NOMO-1 (cell line): ENCODE results near the gene SLC39A1.
"Not testable (repeated sequence)": the region's sequence is repeated elsewhere in the genome, so short reads cannot be mapped to it uniquely, and the experiment has no call there.

Source experiments
- DNase-seq, 2 experiments: peaks; one replicate each; lab custom pipeline; 2025; ENCODE audit not compliant: unreplicated experiment in 2 of 2; lab: John Stamatoyannopoulos, UW

Gene SLC39A1

DNA sequence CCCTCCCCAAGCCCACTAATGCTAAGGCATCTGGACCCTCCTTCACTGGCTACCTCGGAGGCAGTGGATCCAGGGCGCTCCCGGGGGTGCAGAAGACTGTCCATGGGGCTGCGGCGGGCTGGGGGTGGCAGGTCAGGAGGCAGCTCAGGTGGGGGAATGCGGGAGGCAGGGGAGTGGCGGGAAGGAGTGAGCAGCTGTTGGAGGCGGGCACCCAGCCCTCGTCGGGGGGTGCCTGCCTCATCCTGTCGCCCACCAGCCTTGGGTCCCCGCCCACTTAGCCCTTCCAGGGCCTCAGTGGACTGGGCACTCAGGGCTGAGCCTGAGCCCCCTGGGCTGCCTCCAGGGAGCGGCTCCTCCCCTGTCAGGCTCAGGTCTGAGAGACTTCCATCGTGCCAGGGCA, 29.9 kb downstream of the SLC39A1 start:
- DNase-seq: no peak

DNA sequence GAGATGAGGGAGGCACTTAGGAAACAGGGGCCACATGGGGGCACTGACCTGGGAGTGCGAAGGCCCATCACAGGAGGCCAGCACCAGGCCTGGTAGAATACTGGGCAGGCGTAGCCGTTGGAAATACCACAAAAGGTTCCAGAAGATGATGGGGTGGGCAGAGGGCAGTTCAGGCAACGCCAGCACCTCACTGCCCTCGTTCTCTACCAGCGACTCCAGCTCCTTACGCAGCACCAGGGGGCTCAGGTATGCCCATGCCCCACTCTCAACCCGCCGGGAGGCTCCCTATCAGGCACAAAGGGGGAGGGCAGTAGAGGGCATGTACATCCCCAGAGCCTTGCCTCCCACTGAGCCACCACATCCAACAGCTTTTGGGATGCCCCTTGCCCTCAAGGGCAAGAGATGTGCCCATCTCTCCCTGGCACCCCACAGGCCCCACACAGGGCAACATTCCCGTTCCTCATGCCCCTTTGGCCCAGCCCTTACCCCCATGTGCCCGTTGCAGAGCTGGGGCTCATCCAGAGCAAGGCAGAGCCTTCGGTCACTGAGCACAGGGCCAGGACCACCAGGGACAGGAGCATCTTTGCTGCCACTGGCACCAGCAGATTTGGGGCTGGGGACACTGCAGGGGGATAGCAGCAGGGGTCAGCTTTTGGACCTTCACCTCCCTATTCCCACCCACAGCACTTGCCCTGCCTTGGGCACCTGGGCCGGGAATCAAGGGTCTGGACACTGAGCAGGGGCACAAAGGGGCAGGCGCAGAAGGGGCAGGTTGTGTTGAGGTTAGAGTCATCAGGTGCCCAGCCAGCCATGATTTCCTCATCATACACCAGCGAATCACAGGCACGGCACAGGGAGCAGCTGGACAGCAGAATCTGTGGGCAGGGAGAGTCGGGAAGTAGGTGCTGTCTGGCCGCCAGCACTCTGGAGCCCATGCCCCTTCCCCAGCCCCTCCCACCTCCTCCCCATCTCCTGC, 30.9 kb downstream of the SLC39A1 start:
- no peak for DNase-seq

DNA sequence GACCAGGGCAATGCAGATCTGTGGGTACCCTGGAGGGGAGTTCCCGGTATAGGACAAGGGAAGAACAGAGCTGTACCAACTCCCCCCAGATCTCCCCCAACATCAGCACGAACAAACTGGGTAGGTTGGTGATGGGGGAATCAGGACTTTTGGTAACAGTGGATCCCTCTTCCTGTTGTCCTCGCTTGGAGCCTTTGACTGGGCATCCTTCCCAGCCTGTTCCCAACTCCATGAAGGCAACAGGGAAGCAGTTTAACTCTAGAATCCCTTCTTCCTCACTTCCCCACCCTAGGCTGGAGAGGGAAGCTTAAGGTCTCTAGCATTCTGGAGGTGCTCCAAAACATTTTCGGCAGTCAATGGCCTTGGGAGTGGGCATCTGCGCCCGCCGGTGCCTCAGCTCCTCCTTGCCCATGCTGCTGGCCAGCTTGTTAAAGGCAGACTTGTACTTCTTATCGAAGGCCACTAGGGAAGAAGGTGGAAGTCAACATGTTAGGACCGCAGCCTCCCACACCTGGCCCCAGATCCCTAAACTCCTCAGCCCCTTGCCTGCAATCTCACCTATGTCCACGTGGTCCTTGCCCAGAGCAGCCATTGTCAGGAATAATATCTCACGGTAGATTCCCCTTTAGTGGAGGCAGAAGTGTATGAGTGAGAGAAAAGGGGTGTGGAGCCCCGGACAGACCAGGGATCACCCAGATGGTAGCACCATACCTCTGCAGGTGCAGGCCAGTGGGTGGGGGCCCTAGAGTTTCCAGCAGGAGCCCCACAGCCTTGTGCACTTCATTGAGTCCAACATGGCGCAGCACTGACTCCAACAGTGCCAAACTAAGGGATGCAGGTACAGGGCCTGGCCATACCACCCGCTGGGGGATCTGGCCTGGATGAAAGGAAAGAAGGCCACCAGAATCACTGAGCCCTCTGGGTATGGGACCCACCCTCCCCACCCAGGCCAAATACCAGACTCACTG, 33.1 kb downstream of the SLC39A1 start:
- no peak for DNase-seq

DNA sequence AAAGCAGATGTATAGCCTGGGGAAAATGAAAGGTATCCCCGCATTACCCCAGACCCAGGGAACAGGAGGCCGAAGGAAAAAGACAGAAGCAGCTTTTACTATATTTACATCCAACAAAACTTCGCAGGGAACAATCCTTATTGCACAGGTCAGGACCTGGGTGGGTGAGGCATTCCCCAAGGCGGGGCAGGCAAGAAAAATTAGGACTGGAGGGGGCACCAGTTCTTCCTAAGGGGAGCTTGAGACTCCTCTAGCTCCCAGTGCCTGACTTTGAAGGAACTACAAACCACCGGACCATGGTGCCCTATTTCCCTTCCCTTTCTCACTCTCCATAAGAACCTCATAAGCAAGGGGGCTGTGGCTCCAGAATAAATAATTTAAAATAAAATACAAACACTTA, 33.9 kb downstream of the SLC39A1 start:
- no peak for DNase-seq

DNA sequence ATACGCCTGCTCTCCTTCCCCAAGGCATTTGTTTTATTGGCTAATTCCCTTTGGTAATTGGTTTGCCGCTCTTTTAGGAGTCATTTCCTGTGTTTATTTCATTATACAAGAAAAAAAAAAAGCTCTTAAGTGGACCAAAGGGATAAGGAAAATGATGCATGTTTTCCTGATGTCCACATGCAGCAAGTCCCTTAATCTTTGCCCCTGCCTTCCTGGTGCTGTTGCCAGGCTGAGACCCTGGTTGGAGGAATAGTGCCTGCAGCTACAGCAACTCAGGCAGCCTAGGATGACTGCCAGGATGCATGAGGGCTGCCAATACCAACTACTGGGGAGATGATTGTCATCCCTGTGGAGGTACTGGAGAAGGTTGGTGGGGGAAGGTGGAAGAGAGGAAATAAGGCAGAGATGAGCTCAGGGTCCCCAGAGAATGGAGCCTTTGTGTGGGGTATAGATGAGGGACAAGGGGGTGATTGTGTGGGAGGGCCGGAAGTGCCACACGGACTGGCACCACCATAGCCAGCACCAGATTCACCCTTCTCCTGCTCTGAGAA, 34.5 kb downstream of the SLC39A1 start:
- DNase-seq: no peak

DNA sequence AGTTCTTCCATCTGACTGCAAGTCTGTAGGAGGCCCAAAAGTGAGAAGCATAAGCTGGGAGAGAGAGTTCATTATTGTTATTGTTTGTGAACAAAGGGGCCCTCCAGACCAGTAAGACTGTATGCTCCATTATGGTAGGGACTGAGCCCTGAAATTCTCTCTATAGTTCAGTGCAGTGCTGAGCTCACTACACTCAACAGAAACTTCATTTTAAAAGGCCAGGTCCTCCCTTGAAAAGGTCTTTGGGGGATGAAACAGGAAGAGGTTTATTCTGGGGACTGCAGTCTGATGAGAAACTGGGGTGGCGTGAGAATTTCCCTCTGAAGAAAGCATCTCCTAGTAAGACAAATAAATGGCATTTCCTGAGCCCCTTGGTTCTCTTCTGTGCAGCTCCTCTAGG, 35.1 kb downstream of the SLC39A1 start:
- no peak for DNase-seq

DNA sequence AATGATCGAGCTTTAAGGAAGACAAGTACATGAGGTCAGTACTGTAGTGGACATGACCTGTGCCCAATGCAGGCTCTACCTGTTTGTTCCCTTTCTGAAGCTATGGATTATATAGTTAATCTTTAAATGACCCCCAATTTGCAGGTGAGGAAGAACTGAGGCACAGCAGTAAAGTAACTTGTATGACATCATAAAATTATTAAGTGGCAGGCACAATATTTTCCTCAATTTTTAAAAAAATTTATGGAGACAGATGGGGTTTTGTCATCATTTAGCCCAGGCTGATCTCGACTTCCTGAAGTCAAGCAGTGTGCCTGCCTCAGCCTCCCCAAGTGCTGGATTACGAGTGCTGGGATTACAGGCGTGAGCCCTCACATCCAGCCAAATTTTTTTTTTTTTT, 36.9 kb downstream of the SLC39A1 start:
- no peak for DNase-seq

DNA sequence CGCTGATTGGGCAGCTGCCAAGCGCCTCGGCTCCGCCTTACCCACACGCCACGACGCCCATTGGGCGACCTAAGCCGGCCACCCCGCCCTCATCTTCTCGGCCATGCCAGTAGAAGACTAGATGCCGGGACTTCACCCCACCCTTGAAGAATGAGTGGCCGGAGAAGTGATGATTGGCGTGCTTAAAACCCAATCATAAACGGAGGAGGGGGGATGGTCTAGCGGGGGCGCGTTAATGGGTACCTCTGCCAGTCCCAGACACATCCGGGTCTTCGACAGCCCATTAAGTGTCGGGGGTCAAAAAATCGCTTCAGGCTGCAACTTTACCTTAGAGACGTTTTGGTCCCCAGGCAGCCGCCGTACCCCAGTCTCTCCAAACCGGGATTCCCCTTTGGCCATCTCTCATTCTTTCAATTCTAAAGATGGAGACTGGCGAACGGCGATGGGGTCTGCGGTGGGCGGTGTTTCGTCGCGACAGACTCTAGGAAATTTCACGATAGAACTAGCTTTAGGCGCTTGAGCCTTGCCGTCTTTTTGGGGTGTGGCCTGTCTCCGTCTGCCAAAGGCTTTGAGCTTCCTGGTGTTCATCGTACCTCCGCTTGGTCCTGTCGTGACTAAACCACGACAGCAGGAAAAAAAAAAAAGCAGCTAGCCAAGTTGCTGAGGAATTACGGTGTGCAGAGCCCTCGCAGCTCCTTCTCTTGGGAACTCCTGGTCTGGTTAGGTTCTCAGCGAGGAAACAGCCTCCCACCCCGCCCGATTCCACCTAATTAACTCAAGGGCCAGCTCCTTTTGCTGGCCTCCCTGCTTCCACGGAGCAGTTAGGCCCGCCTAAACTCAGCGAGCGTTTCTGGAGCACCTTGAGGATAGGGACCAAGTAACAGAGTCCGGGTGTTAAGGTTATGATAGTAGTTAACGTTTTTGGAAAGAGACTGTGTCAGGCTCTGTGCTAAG, 40.1 kb downstream of the SLC39A1 start, which contains the start of gene GATAD2B:
GATAD2B (minus strand) TSS at position 1 of the 954 bp plus-strand sequence. CDS start 94,625 bp downstream, outside the sequence.
- DNase-seq: peak; percentile 99 to 100

DNA sequence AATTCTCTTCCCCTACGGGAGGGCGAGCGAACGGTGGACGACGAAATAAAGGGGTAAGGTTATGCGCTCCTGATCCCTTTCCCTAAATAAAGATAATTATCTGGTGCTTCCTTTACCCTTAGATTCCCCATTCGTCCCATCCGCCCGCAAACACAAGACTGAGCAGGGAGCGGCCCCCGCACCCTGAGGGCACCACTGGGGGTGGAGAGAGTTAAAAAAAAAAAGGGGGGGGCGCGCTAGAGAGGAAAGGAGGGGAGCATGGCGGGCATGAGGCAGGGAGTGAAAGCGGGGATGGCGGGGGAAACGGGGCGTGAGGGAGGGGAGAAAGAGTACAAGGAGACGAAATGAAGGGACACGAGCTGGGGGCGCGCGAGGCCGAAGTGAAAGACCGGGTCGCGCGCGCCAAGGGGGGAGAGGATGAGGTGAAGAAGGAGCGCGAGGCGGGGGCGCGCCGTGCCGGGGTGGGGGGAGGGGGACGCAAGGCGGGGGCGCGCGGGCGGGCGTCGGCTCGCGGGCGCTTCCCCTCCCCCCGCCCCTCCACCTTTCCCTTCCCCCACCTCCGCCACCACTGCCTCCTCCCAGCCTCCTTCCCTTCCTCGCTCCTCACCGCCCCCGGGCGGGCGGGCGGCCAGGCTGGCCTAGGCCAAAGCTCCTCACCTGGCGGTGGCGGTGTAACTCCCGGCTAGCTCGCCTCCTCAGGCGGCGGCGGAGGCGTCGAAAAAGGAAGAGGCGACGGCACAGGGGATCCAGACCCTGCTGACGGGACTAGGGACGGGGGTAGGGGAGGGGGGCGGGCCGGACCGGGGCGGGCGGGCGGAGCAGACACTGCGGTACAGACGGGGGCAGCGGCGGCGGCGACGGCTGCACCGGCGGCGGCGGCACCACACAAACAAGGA, 41.0 kb downstream of the SLC39A1 start:
- DNase-seq: peak in 1 of 2 experiments; percentile 67

DNA sequence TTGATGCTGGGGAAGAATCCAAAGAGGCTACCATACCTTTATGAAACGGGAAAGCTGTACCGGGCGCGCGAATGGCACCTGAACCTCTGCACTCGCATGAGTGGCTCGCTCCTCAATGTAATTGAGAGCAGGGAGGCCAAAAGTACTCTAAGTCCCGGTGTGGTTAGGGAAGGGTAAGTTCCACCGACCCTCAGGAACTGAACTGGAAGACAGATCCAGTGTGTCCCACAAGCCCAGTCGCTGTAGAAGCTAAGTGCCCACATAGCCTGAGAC, 41.6 kb downstream of the SLC39A1 start:
- no peak for DNase-seq

DNA sequence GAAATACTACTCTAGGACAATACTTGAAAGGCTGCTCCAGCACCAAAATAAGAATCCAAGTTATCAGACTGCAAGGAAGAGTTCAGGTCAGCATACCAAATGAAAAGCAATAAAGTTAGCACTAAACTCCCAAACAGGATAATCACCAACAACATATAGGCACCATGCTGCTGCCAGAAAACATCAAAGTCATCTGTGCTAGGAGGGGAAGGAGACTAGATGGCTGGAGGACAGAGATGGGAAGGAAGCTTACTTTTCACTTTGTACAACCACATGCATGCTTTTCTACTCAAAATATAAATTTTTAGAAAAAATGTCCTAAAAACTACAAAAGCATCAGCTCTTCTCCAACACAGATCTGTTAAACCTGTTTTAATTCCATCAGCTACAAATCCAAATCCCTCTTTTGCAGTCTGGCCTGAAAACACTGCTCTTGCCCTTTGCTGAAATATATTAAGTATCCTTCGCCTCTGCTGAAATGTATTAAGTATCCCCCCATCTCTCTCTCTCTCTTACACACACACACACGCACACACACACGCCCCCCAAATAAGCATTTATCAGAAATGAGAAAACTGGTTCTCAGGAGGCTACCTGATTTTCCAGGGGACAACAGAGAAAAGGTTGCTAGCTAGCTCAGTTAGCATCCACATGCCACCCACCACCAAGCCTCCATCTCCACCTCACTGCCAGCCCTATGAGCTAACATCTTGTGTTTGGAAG, 42.1 kb downstream of the SLC39A1 start:
- DNase-seq: no peak

DNA sequence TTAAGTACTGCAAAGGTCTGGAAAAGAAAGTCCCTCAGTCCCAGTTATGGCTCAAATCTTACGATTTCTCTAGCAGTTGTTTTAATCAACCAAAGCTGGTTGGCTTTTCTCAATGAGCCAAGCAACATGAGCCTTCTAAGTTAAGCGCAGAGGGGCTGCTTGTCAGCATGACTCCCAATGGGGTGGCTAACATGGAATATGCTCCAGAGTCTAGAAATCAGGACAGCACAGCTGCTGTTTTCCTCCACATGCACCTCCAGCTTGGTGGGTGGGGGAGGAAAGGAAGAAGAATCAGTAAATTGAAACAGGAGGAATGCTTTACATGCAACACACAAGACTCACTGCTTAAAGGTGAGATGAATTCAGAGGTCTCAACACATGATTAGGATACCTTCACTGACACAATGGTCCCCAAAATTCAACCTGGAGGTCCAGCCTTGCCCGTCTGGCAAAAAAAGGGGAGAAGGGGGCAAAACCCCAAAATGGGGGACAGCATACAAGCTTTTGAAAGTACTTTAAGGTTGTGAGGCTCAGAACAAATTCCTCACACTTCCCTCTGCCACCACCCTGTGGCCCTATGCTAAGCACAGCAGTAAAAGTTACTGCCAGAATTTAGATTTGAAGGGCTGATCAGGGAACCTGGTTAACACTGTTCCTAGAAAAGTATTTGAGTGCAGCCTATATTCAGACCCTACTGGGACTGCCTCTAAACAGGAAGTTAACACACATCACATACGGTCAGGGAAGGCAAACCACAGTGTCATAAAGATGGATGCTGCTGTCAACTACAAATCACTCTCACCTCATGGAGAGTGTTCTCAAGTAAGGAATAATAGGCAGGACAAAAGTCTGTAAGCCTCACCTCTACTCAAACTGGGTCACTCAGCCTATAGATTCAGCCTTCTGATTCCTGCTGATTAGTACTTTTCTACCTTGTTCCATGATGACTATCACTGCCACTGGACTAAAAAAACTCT, 43.2 kb downstream of the SLC39A1 start:
- peak; percentile 29 to 76 for DNase-seq

DNA sequence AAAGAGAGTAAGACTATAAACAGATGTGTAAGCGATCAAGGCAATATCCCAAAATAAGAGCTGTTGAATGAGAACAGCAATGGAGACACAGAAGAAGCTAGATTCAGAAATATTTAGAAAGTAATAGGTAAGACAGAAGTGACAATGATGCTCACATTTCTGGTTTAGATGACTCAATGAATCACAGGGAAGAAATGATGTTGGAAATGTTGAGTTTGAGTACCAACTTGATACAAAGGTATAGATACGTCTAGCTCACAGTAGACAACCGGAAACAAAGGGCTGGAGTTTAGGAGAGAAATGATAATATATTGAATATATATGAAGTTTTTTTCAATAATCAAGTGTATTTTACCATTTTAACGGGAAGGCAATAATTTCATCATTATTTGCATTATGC, 47.0 kb downstream of the SLC39A1 start:
- DNase-seq: no peak

DNA sequence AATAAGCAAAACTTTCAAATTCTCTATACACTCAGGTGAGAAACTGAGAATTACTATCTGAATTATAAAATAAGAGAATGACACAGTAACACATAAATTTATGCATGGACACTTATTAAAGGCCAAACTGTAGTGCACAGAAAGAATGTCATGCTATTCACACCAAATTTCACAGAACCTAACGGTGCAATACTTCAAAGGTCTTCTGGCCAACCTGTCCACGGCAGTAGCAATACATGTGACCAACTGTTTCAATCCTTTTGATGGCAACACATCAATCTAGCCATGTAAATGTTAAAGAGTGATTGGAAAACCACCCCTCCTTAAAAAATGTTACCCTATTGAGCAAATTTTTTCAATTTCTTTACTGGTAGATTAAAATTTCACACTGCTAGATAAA, 51.0 kb downstream of the SLC39A1 start:
- no peak for DNase-seq

DNA sequence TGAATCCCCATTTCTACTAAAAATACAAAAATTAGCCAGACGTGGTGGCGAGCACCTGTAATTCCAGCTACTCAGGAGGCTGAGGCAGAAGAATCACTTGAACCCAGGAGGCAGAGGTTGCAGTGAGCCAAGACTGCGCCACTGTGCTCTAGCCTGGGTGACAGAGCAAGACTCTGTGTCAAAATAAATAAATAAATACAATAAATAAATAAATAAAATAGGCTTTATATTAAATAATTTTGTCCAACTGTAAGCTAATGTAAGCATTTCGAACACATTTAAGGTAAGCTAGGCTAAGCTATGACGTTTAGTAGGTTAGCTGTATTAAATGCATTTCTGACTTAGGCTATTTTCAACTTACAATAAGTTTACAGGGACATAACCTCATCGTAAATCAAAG, 52.8 kb downstream of the SLC39A1 start:
- DNase-seq: not testable (repeated sequence)
